ENCODE results near the gene DUSP9.
"Not testable (repeated sequence)": the region's sequence is repeated elsewhere in the genome, so short reads cannot be mapped to it uniquely, and the experiment has no call there.

GRCh38 chrX:153696986-153697722, 50.2 kb downstream of the DUSP9 start:
- TF ChIP-seq CTCF (IDR thresholded peaks at IDR 0.05; ENCODE audit: low read depth, low read length, poor library complexity, severe bottlenecking); EZH2phosphoT487 (IDR thresholded peaks at IDR 0.05; ENCODE audit: borderline replicate concordance, low read length): not testable (repeated sequence)

All from DOHH2 (cell line).